K562 (cell line): ENCODE data around the gene LETM1. TPM values are rescaled to one million over a fixed set of nuclear protein-coding genes. Genes with fewer than 3 reads are reported as not detected.

Experiments
- DDX20 ChIP-seq: fragments of 450-650 bp; IDR thresholded peaks from 2 replicates; pipeline ENCODE4 v1.6.1; 2016; ENCODE audit warnings: missing genetic modification characterization, low read depth, mild to moderate bottlenecking, missing compliant biosample characterization, moderate library complexity
- HEY1 ChIP-seq: fragments of 250-450 bp; sonication (Bioruptor Pico); IDR thresholded peaks from 2 replicates; pipeline ENCODE4 v1.5.0; 2020; ENCODE audit warnings: mild to moderate bottlenecking, moderate library complexity, borderline replicate concordance
- HMGN3 ChIP-seq: IDR thresholded peaks from 2 replicates; pipeline ENCODE4 v1.6.1; 2011; ENCODE audit warnings: borderline replicate concordance, low read depth, mild to moderate bottlenecking, mixed read lengths, low read length; ENCODE audit not compliant: insufficient read length; ENCODE audit errors: extremely low read depth
- MAZ ChIP-seq, 2 experiments: fragments of 450-650 bp in 1 of 2; sonication (generic) in 1 of 2; formaldehyde crosslinking; IDR thresholded peaks in 1 of 2; conservative IDR thresholded peaks in 1 of 2; 2 replicates each; pipeline versions ENCODE4 v1.4.0 to v1.5.0; 2020; ENCODE audit warnings: mild to moderate bottlenecking in 1 of 2, missing genetic modification reagents in 1 of 2
- PHF8 ChIP-seq: fragments of 200-600 bp; sonication (generic); IDR thresholded peaks from 2 replicates; pipeline ENCODE4 v1.6.1; 2012; ENCODE audit warnings: mixed run types, mild to moderate bottlenecking, inconsistent platforms, low read length, moderate library complexity, borderline replicate concordance
- POLR2G ChIP-seq: fragments of 200-400 bp; formaldehyde crosslinking; IDR thresholded peaks from 2 replicates; pipeline ENCODE4 v1.6.1; 2017; ENCODE audit warnings: low read depth, mild to moderate bottlenecking, antibody characterized with exemption, low read length, moderate library complexity
- RB1 ChIP-seq: fragments of 450-650 bp; IDR thresholded peaks from 2 replicates; pipeline ENCODE4 v1.6.1; 2017; ENCODE audit warnings: low read depth, mild to moderate bottlenecking
- SIN3A ChIP-seq, 2 experiments: fragments of 150-350 bp in 1 of 2; IDR thresholded peaks; 2 replicates each; pipeline ENCODE4 v1.6.1; 2011 to 2016; ENCODE audit warnings: borderline replicate concordance in 2 of 2, low read depth in 2 of 2, low read length in 2 of 2, mild to moderate bottlenecking in 2 of 2, moderate library complexity in 2 of 2; ENCODE audit not compliant: control insufficient read depth in 1 of 2
- TAF1 ChIP-seq: IDR thresholded peaks from 2 replicates; pipeline ENCODE4 v1.6.1; 2011; ENCODE audit warnings: mild to moderate bottlenecking, low read length, moderate library complexity; ENCODE audit not compliant: insufficient read depth, control insufficient read depth, severe bottlenecking; ENCODE audit errors: extremely low read depth
- ZFX ChIP-seq: sonication (generic); formaldehyde crosslinking; IDR thresholded peaks from 2 replicates; pipeline ENCODE4 v1.8.0; 2022; ENCODE audit warnings: mild to moderate bottlenecking, missing genetic modification reagents, moderate library complexity
- ZNF263 ChIP-seq: sonication (generic); formaldehyde crosslinking; IDR thresholded peaks from 2 replicates; pipeline ENCODE4 v1.8.0; 2022; ENCODE audit warnings: mild to moderate bottlenecking, missing genetic modification reagents, borderline replicate concordance
- polyA plus RNA-seq, 8 experiments: library from polyadenylated mRNA; depleted of rRNA in 4 of 8; stranded (reverse) in 5 of 8; unstranded in 3 of 8; fragments of >200 nt; fragmentation: Nextera tagmentation in 2 of 8; fragmentation: Illumina TruSeq in 1 of 8; extraction: Ambion mirVana in 2 of 8; extraction: Trizol in 1 of 8; gene quantifications; 2 replicates each; pipeline versions ENCODE4 v1.2.1 to v1.2.3, GENCODE V29; 2011 to 2014; ENCODE audit warnings: inconsistent platforms in 1 of 8, missing spikeins in 1 of 8
- total RNA-seq, 7 experiments: library from RNA; depleted of rRNA in 6 of 7; stranded (reverse); fragments of >200 nt in 6 of 7; fragmentation: Illumina TruSeq in 2 of 7; extraction: Trizol in 2 of 7; gene quantifications; 2 replicates each; pipeline versions ENCODE4 v1.2.1 to v1.2.3, GENCODE V29; 2011 to 2021; ENCODE audit warnings: low replicate concordance in 1 of 7
- TF ChIP-seq, protein P1 (sequence below): sonication (generic); formaldehyde crosslinking; IDR thresholded peaks from 2 replicates; pipeline ENCODE4 v1.8.0; 2022; ENCODE audit warnings: mild to moderate bottlenecking, missing genetic modification reagents
- TF ChIP-seq, protein P2 (sequence below): fragments of 450-650 bp; IDR thresholded peaks from 2 replicates; pipeline ENCODE4 v1.6.1; 2017; ENCODE audit warnings: mild to moderate bottlenecking, moderate library complexity
- TF ChIP-seq, protein P3 (sequence below): fragments of 450-650 bp; formaldehyde crosslinking; IDR thresholded peaks from 2 replicates; pipeline ENCODE4 v1.4.0; 2022; ENCODE audit warnings: missing genetic modification characterization
- TF ChIP-seq, protein P4 (sequence below): sonication (generic); formaldehyde crosslinking; IDR thresholded peaks from 2 replicates; pipeline ENCODE4 v1.8.0; 2022; ENCODE audit warnings: mild to moderate bottlenecking, missing genetic modification reagents

The LETM1 gene
- total and polyA plus RNA-seq, 9 of the 15 experiments (the other 6 are each of a cell fraction or from before 2014, with no cell fraction given), result 3.9 to 109 (median 35.0) TPM

DNA sequence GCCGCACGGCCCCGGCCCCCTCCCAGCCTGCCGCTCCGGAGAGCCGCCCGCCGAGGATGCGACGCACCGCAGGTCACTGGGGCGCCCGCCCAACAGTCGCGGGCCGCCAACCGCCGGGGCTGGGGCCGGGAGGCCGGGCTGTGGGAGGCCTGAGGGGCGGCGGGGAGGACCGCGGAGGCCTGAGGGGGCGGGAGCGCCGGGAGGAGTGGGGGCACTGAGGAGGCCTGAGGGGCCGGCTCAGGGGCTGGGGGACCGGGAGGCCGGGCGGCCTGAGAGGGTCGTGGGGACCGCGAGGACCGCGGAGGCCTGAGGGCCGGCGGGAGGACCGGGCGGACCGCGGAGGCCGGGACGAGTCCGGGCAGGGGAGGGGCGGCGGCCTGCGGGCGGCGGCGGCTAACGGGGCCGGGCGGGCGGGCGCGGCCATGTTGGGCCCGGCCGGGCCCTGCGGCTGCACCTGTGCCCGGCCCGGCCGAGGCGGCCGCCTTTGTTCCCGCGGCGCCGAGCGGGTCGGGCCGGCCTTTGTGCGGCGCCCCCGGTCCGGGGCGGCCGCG is 15.6 kb upstream of the LETM1 start (continued):
- TF ChIP-seq, protein P1, sequence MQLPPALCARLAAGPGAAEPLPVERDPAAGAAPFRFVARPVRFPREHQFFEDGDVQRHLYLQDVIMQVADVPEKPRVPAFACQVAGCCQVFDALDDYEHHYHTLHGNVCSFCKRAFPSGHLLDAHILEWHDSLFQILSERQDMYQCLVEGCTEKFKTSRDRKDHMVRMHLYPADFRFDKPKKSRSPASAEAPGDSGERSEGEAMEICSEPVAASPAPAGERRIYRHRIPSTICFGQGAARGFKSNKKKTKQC (CRISPR knock-in tag), result no peak
- TF ChIP-seq, protein P2, sequence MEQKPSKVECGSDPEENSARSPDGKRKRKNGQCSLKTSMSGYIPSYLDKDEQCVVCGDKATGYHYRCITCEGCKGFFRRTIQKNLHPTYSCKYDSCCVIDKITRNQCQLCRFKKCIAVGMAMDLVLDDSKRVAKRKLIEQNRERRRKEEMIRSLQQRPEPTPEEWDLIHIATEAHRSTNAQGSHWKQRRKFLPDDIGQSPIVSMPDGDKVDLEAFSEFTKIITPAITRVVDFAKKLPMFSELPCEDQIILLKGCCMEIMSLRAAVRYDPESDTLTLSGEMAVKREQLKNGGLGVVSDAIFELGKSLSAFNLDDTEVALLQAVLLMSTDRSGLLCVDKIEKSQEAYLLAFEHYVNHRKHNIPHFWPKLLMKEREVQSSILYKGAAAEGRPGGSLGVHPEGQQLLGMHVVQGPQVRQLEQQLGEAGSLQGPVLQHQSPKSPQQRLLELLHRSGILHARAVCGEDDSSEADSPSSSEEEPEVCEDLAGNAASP, result no peak
- peak in 1 of 2 experiments; percentile 51; a peak in 1 of 4 replicates for TF ChIP-seq MAZ (CRISPR knock-in tag; conservative IDR thresholded peaks at IDR 0.05 in 1 of 2, IDR thresholded peaks at IDR 0.05 in 1 of 2)
- peak; percentile 69 for TF ChIP-seq POLR2G
- TF ChIP-seq DDX20 (tag), result no peak
- no peak for TF ChIP-seq HEY1
- TF ChIP-seq TAF1, result peak; percentile 58
- TF ChIP-seq SIN3A (IDR thresholded peaks at IDR 0.05; ENCODE audit: borderline replicate concordance in 2 of 2, control insufficient read depth in 1 of 2, low read depth in 2 of 2, low read length in 2 of 2), result peak; percentile 3 to 67; a peak in 2 of 4 replicates
- peak; percentile 15 for TF ChIP-seq HMGN3
- TF ChIP-seq, protein P3, sequence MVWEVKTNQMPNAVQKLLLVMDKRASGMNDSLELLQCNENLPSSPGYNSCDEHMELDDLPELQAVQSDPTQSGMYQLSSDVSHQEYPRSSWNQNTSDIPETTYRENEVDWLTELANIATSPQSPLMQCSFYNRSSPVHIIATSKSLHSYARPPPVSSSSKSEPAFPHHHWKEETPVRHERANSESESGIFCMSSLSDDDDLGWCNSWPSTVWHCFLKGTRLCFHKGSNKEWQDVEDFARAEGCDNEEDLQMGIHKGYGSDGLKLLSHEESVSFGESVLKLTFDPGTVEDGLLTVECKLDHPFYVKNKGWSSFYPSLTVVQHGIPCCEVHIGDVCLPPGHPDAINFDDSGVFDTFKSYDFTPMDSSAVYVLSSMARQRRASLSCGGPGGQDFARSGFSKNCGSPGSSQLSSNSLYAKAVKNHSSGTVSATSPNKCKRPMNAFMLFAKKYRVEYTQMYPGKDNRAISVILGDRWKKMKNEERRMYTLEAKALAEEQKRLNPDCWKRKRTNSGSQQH, result no peak
- peak; percentile 49; the same call in 1 of the 2 replicates for TF ChIP-seq ZFX (CRISPR knock-in tag)
- TF ChIP-seq, protein P4, sequence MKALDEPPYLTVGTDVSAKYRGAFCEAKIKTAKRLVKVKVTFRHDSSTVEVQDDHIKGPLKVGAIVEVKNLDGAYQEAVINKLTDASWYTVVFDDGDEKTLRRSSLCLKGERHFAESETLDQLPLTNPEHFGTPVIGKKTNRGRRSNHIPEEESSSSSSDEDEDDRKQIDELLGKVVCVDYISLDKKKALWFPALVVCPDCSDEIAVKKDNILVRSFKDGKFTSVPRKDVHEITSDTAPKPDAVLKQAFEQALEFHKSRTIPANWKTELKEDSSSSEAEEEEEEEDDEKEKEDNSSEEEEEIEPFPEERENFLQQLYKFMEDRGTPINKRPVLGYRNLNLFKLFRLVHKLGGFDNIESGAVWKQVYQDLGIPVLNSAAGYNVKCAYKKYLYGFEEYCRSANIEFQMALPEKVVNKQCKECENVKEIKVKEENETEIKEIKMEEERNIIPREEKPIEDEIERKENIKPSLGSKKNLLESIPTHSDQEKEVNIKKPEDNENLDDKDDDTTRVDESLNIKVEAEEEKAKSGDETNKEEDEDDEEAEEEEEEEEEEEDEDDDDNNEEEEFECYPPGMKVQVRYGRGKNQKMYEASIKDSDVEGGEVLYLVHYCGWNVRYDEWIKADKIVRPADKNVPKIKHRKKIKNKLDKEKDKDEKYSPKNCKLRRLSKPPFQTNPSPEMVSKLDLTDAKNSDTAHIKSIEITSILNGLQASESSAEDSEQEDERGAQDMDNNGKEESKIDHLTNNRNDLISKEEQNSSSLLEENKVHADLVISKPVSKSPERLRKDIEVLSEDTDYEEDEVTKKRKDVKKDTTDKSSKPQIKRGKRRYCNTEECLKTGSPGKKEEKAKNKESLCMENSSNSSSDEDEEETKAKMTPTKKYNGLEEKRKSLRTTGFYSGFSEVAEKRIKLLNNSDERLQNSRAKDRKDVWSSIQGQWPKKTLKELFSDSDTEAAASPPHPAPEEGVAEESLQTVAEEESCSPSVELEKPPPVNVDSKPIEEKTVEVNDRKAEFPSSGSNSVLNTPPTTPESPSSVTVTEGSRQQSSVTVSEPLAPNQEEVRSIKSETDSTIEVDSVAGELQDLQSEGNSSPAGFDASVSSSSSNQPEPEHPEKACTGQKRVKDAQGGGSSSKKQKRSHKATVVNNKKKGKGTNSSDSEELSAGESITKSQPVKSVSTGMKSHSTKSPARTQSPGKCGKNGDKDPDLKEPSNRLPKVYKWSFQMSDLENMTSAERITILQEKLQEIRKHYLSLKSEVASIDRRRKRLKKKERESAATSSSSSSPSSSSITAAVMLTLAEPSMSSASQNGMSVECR (CRISPR knock-in tag), result peak; percentile 39; the same call in 1 of the 2 replicates
- TF ChIP-seq PHF8, result peak; percentile 49; the same call in 1 of the 2 replicates
- 0 out of 2 replicates have a peak, but pooled peaks have one; percentile 0 for TF ChIP-seq RB1
- TF ChIP-seq ZNF263 (CRISPR knock-in tag), result peak; percentile 77
